HG02938 (cell line): Measurements from ENCODE around the gene PAM16.
"Not testable (repeated sequence)": the region's sequence is repeated elsewhere in the genome, so short reads cannot be mapped to it uniquely, and the experiment has no call there.

Experiments
- ATAC-seq: cut with Tn5 transposase; IDR thresholded peaks from one replicate; pipeline ENCODE4 v1.9.1; 2021; ENCODE audit warnings: mild to moderate bottlenecking, moderate library complexity; ENCODE audit not compliant: unreplicated experiment

The PAM16 gene

GRCh38 chr16:4337540-4338088 is 13.5 kb downstream of the PAM16 start:
- ATAC-seq = no peak

GRCh38 chr16:4336701-4337539 is 14.2 kb downstream of the PAM16 start:
- ATAC-seq = no peak

GRCh38 chr16:4334724-4335495 is 16.2 kb downstream of the PAM16 start:
- ATAC-seq = no peak

- ATAC-seq = not testable (repeated sequence)
Measured at GRCh38 chr16:4333714-4334113, 17.4 kb downstream of the PAM16 start.

GRCh38 chr16:4333308-4333638 is 17.8 kb downstream of the PAM16 start:
- ATAC-seq = no peak

GRCh38 chr16:4332623-4333307 is 18.4 kb downstream of the PAM16 start:
- no peak for ATAC-seq

GRCh38 chr16:4332083-4332482 is 19.0 kb downstream of the PAM16 start:
- ATAC-seq = no peak

GRCh38 chr16:4330277-4330874 is 20.7 kb downstream of the PAM16 start:
- no peak for ATAC-seq

- no peak for ATAC-seq
Measured at GRCh38 chr16:4328782-4329775, 22.0 kb downstream of the PAM16 start.

- no peak for ATAC-seq
Measured at GRCh38 chr16:4328046-4328781, 22.9 kb downstream of the PAM16 start.

- ATAC-seq = no peak
Measured at GRCh38 chr16:4327386-4328045, 23.6 kb downstream of the PAM16 start.

GRCh38 chr16:4325253-4325758 is 25.8 kb downstream of the PAM16 start:
- ATAC-seq = no peak

GRCh38 chr16:4324492-4325252 is 26.4 kb downstream of the PAM16 start:
- ATAC-seq = no peak

- ATAC-seq = no peak
Measured at GRCh38 chr16:4323845-4324488, 27.2 kb downstream of the PAM16 start.

GRCh38 chr16:4323071-4323844 is 27.9 kb downstream of the PAM16 start:
- no peak for ATAC-seq
